Memory B cell (primary cell): ENCODE results near the gene IL13RA1.
A peak's percentile ranks its signal among the peaks of the same experiment; 100 is the strongest.
"Not testable (repeated sequence)": the region's sequence is repeated elsewhere in the genome, so short reads cannot be mapped to it uniquely, and the experiment has no call there.

ENCODE experiments used
- ATAC-seq: fragments of 150-1000 bp; cut with Tn5 transposase; 2 replicates; pipeline ENCODE4 v1.10.0; 2021; ENCODE audit warnings: low read depth, mild to moderate bottlenecking, moderate library complexity
- DNase-seq, 2 donors: peaks; one replicate each; pipeline ENCODE4 v3.0.0; 2022; ENCODE audit warnings: low spot score in 2 of 2
- H3K27ac Mint-ChIP-seq: one replicate; pipeline ENCODE4 v1.8.0; 2022; ENCODE audit warnings: mild to moderate bottlenecking, moderate library complexity, mixed read lengths
- H3K27me3 Mint-ChIP-seq: one replicate; pipeline ENCODE4 v1.8.0; 2022; ENCODE audit warnings: mixed read lengths
- H3K36me3 Mint-ChIP-seq: one replicate; pipeline ENCODE4 v1.8.0; 2022; ENCODE audit warnings: mild to moderate bottlenecking, mixed read lengths
- H3K4me1 Mint-ChIP-seq: one replicate; pipeline ENCODE4 v1.8.0; 2022; ENCODE audit warnings: mixed read lengths
- H3K4me3 Mint-ChIP-seq: one replicate; pipeline ENCODE4 v1.8.0; 2022; ENCODE audit warnings: mild to moderate bottlenecking, moderate library complexity, mixed read lengths
- H3K9me3 Mint-ChIP-seq: one replicate; pipeline ENCODE4 v1.8.0; 2022; ENCODE audit warnings: mixed read lengths

The IL13RA1 gene

DNA sequence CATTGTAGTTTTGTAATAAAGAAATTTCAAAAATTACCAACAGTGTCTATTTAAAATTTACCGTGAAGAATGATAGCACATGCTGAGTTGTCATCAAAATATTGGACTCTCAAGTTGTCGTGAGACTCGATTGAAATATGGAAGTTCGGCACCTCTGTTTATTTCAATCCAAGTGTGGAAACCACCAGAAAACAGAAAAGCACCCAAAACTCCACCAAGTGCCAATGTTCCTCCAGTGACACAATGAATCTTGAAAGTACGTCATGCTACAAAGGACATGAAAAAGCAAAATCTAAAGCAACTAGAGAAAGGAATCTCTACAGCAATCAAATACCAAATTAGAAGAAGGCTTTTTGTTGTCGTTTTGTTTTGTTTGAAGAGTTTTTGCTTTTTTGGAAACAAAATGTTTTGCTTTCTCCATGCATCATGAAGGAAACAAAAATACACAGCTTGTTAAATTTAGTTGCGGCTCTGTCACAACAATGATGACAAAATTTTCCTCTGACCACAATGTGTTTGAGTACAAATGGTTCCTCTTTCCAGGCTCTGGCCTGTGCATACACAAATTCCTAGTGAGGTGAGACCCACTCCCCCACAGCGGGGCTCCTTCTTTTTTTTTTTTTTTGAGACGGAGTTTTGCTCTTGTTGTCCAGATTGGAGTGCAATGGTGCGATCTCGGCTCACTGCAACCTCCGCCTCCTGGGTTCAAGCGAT, 9.6 kb upstream of the IL13RA1 start:
- Mint-ChIP-seq H3K27me3 (no peaks in the 10 kb centered on the region), H3K36me3 (no peaks in the 10 kb centered on the region), H3K4me3 (no peak overlapping the region), H3K9me3 (no peaks in the 10 kb centered on the region), H3K27ac (peak overlapping the region; percentile 95), H3K4me1 (peaks cover 29% of the 10 kb centered on the region)
- DNase-seq = peak in 1 of 2 donors; percentile 44
- ATAC-seq = peak; percentile 71

DNA sequence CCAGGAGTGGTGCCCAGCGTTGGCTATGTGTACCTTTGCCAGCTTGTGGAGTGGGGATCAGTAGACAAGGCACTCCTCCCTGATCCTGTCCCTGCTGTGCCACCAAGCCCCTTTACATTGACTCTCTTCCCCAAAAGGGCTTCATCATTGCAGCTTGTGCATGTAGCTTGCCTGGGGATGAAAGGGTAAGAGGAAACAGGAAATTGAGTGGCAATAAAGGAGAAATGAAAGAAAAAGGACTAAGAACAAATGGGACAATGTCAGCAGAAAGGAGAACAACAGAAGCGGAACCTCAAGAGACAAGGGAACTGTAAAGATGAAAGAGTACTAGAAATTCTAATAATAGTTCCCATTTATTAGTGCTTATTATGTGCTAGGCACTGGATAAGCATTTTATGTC, 8.7 kb upstream of the IL13RA1 start:
- no peaks in the 10 kb centered on the region for H3K36me3 Mint-ChIP-seq
- peaks cover 32% of the 10 kb centered on the region for H3K4me1 Mint-ChIP-seq
- ATAC-seq = peak; percentile 54
- DNase-seq = no peak
- peak overlapping the region; percentile 95 for H3K27ac Mint-ChIP-seq
- H3K27me3 Mint-ChIP-seq = no peaks in the 10 kb centered on the region
- H3K4me3 Mint-ChIP-seq = peak overlapping the region; percentile 68
- H3K9me3 Mint-ChIP-seq = no peaks in the 10 kb centered on the region

DNA sequence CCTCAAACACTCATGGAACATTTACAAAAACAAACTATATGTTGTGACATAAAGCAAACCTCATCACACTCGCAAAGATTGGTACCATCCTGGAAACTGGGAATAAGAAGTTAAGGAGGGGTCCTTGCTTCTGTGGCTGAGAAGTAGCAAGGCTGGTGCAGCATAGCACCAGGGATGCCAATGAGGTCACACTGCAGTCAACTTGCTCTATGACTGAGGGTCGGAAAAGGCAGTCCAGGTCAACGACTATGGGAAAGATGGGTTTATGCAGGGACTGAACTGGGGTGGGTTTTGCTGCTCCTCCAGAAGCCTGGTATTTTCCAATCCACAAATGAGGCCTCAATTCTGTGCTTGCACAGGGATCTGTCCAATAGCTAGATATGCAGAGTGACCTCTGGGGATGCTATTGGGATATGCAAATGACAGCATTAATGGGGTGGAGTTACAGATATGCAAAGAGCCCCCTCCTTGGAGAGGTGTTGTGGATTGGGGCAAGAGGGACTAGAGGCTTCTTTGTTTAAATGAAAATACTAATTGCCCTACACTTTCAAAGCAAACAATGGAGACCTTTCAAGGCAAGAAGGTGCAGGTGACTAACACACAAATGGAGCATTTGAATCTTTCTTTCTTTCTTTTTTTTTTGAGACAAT, 7.2 kb upstream of the IL13RA1 start:
- Mint-ChIP-seq H3K27ac (peak overlapping the region; percentile 35), H3K36me3 (no peaks in the 10 kb centered on the region), H3K9me3 (no peaks in the 10 kb centered on the region), H3K27me3 (no peaks in the 10 kb centered on the region), H3K4me3 (no peak overlapping the region), H3K4me1 (peaks cover 44% of the 10 kb centered on the region)
- ATAC-seq = no peak
- no peak for DNase-seq

- Mint-ChIP-seq H3K9me3 (no peaks in the 10 kb centered on the region), H3K27me3 (no peaks in the 10 kb centered on the region), H3K27ac (peak overlapping the region; percentile 85), H3K4me1 (peaks cover 41% of the 10 kb centered on the region), H3K4me3 (no peak overlapping the region), H3K36me3 (no peaks in the 10 kb centered on the region)
- ATAC-seq (no peak), DNase-seq (no peak)
Observed at GRCh38 chrX:118723376-118723775, 4.0 kb upstream of the IL13RA1 start.

- DNase-seq = peak in 1 of 2 donors; percentile 45
- no peaks in the 10 kb centered on the region for H3K36me3 Mint-ChIP-seq
- H3K4me1 Mint-ChIP-seq = peaks cover 40% of the 10 kb centered on the region
- H3K27me3 Mint-ChIP-seq = no peaks in the 10 kb centered on the region
- H3K4me3 Mint-ChIP-seq = peak overlapping the region; percentile 61
- ATAC-seq = peak; percentile 71
- H3K27ac Mint-ChIP-seq = peak overlapping the region; percentile 85
- H3K9me3 Mint-ChIP-seq = no peaks in the 10 kb centered on the region
Observed at GRCh38 chrX:118724365-118724764, 3.0 kb upstream of the IL13RA1 start.

DNA sequence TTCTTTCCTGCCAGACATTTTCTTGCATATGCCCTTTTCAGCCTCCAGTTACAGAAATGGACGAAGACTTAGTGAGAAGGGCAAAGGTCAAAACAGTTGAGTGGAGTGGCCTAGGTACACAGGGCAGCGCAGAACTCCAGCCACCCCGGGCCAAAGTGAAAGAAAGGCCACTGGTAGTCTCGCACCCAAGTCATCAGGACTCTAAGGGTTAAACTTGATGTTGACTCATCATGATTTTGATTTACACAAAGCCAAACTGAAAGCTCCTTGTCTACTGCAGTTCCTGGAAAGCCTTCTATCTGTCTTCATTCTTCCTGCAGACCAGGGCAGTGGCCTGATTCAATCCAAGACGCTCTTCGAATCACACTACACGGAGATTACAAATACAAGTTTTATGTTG, 2.6 kb upstream of the IL13RA1 start:
- Mint-ChIP-seq H3K4me3 (peak overlapping the region; percentile 61), H3K36me3 (no peaks in the 10 kb centered on the region), H3K4me1 (peaks cover 38% of the 10 kb centered on the region), H3K27ac (peak overlapping the region; percentile 85), H3K9me3 (no peaks in the 10 kb centered on the region), H3K27me3 (no peaks in the 10 kb centered on the region)
- ATAC-seq (no peak), DNase-seq (no peak)

GRCh38 chrX:118726396-118726795, 1.0 kb upstream of the IL13RA1 start:
- no peaks in the 10 kb centered on the region for H3K36me3 Mint-ChIP-seq
- ATAC-seq = no peak
- H3K27me3 Mint-ChIP-seq = no peaks in the 10 kb centered on the region
- no peak for DNase-seq
- peak overlapping the region; percentile 81 for H3K27ac Mint-ChIP-seq
- H3K4me3 Mint-ChIP-seq = peak overlapping the region; percentile 69
- H3K9me3 Mint-ChIP-seq = no peaks in the 10 kb centered on the region
- peaks cover 40% of the 10 kb centered on the region for H3K4me1 Mint-ChIP-seq

DNA sequence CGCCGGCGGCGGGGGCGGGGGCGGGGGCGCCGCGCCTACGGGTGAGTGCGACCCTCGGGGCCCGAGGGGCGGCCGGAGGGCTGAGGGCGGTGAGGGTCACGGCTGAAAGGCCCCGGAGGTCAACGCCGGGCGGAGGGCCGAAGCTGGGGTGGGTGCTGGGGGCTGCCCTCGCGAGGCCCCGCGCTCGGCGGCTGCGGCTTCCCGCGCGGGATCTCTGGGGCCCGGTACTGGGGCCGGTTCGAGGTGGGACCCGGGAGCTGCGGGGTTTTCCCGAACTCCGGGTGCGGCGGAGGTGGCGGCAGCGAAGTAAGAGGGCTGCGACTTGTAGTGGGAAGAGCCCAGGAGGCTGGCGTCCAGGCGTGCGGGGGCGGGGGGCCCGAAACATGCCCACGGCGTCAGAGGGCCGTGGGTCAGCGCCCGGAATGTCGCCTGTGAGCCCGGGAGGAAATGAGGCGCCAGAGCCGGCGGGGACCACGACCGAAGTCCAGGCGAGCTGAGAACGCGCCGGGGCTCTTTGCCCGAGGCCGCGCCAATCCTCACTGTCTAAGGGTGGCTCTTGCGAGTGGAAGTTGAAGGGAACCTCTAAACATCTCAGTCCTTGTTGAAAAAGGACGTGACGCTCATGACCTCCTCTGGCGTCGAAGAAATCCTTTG, 407 bp downstream of the IL13RA1 start:
- Mint-ChIP-seq H3K27me3 (no peaks in the 10 kb centered on the region), H3K9me3 (no peaks in the 10 kb centered on the region), H3K4me3 (peak overlapping the region; percentile 72), H3K36me3 (no peaks in the 10 kb centered on the region), H3K4me1 (peaks cover 38% of the 10 kb centered on the region), H3K27ac (peak overlapping the region; percentile 67)
- DNase-seq (no peak), ATAC-seq (peak; percentile 19)

- no peak for ATAC-seq
- Mint-ChIP-seq H3K4me1 (peaks cover 31% of the 10 kb centered on the region), H3K9me3 (no peaks in the 10 kb centered on the region), H3K36me3 (no peaks in the 10 kb centered on the region), H3K27ac (peak overlapping the region; percentile 67), H3K27me3 (no peaks in the 10 kb centered on the region), H3K4me3 (peak overlapping the region; percentile 72)
- DNase-seq = no peak
Observed at GRCh38 chrX:118729042-118729652, 1.7 kb downstream of the IL13RA1 start.

DNA sequence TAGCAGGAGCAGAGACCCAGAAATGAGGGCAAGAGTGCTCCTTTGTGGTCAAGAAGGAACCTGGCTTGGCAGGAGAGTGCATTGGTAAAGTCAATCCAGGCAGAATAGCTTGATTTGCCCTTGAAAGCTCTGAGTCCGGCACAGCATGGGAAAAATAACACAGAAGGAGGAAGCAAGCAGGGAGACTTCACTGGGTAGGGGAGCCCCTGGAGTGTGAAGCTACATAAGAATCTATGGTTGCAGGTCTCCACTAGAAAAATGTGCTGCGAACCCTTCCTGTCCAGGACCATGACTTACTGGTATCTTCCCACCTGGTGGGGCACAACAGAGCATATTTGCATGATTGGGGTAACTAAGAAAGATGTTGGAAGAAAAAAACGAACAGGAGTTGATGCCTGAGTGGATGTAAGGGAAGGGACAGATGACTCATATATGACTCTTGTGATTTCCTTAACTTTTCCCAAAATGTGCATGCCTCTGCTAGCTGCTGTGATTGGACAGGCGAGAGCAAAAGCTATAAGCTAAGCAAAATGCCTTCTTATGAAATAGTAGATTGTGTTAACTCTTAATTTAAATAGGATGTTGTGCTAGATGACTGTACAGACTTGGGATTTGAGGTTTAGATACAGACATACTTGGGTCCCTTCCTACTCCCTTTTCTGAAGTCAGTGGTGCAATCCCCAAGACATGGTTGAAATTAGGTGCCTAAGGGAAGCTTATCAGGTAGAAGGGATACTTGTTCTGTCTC, 3.3 kb downstream of the IL13RA1 start:
- Mint-ChIP-seq H3K9me3 (no peaks in the 10 kb centered on the region), H3K4me1 (peaks cover 26% of the 10 kb centered on the region), H3K27ac (no peak overlapping the region), H3K36me3 (no peaks in the 10 kb centered on the region), H3K27me3 (no peaks in the 10 kb centered on the region), H3K4me3 (peak overlapping the region; percentile 42)
- no peak for ATAC-seq
- DNase-seq = no peak

GRCh38 chrX:118732551-118732950, 5.1 kb downstream of the IL13RA1 start:
- H3K27ac Mint-ChIP-seq, H3K27me3 Mint-ChIP-seq, H3K36me3 Mint-ChIP-seq, H3K9me3 Mint-ChIP-seq, DNase-seq, H3K4me3 Mint-ChIP-seq, ATAC-seq: not testable (repeated sequence)
- H3K4me1 Mint-ChIP-seq = peaks cover 30% of the 10 kb centered on the region

DNA sequence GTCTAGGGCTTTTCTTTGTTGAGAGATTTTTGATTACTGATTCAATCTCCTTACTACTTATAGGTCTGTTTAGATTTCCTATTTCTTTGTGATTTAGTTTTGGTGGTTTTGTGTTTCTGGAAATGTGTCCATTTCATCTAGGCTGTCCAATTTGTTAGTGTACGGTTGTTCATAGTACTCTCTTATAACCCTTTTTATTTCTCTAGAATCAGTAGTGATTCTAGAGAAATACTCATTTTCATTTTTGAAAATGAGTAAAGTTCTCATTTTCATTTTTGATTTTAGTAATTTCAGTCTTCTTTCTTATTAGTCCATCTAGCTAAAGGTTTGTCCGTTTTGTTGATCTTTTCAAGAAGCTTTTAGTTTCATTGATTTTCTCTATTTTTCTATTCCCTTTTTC, 7.5 kb downstream of the IL13RA1 start:
- no peak for ATAC-seq
- Mint-ChIP-seq H3K27me3 (no peaks in the 10 kb centered on the region), H3K27ac (peak overlapping the region; percentile 92), H3K4me3 (no peak overlapping the region), H3K9me3 (peaks cover 6% of the 10 kb centered on the region), H3K4me1 (peaks cover 22% of the 10 kb centered on the region), H3K36me3 (peaks cover 4% of the 10 kb centered on the region)
- DNase-seq = no peak

DNA sequence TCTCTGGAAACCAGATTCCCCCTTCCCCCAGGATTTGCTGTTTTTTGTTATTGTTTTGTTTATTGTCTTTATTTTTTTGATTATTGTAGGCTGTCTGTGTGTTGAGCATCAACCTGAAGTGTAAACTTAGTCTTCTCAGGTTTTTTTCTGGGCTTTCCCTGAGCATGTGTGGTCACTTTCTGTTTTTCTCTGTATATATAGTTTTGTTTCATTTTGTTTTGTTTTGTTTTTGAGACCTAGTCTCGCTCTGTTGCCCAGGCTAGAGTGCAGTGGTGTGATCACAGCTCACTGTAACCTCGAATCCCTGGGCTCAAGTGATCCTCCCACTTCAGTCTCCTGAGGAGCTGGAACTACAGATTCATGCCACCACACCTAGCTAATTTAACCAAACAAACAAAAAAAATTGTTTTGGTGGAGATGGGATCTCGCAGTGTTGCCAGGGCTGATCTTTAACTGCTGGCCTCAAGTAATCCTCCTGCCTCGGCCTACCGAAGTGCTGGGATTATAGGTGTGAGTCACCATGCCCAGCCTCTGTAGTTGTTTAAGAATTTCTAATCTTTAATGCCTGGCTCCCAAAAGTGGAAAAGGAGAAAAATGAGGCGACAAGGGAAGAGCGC, 9.1 kb downstream of the IL13RA1 start:
- Mint-ChIP-seq H3K4me1 (peaks cover 14% of the 10 kb centered on the region), H3K9me3 (peaks cover 6% of the 10 kb centered on the region), H3K27me3 (no peaks in the 10 kb centered on the region), H3K4me3 (peak overlapping the region; percentile 71), H3K36me3 (peaks cover 4% of the 10 kb centered on the region), H3K27ac (peak overlapping the region; percentile 92)
- ATAC-seq = peak; percentile 90
- no peak for DNase-seq
